ENCODE results near the gene MCM6. TPM values are rescaled to one million over a fixed set of nuclear protein-coding genes. Genes with fewer than 3 reads are reported as not detected.

The MCM6 gene
- 46.3 to 60.6 TPM (median 49.4 TPM) in 5 replicates for total RNA-seq (2022; extraction: Qiagen RNA extraction)

DNA sequence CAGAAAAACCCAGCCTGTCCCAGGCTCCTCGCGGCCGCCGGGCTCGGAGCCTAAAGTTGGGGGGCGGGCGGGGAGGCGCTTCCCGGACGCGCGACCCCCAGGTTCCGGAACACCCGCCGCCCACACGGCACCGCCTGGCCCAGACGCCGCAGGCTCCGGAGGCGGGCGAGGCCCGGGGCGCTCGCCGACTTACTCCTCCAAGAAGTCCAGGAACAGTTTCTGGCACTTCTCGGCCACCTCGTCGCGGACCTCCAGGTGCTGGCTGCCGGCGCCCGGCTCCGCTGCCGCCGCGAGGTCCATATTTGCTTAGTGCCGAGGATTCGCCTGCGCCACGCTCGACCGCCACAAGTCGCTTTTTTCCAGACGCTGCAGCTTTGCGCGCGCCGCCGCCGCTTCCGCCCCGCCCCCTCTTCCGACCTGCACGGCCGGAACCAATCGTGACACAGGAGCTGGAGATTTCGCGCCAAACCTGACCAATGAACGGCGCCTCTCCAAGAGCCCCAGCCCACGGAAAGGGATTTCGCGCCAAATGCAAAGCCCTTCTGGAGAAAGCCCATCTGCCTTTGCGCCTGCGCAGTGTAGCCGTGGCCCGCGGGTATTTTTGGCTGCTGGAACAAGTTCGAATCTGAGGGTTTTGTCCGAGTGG lies at the start of gene MCM6:
TSS of gene MCM6 (minus strand) at position 378 of the 646 bp plus-strand sequence. CDS start at position 300, 78 bp downstream.

DNA sequence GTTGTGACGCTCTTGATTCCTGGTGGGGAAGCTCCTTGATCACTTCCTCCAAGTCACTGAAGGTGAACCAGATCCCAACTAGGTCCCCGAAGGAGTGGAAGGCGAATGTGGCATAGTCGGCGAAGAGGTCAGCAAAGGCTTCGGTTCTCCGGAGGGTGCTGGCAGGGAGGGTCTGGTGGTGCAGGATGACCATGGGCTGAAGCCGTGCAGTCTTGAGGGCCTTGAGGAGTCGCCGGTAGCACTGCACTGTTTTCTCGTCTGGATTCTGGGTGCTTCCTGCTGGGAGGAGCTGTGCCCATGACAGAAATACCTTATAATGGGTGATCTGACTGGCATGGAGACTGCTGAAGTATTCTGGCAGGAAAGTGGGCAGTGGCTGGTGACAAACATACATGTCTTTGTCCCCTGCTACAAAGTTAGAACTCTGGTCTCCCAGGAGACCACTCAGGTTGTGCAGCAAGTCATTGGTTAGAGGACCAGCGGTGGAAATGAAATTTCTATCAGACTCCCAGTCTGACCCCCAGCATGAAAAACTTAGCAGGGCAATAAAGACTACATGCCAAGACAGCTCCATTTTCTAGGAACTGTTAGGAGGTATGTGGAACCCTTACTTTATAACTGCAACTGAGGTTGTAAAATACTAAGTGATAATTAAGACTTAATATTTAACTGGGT lies 39.5 kb downstream of the MCM6 start, which contains the start of gene LCT:
TSS of gene LCT (minus strand) at position 589 of the 675 bp plus-strand sequence. CDS start at position 574, 15 bp downstream.

Other genes starting within 250 kb of the MCM6 start
- gene UBXN4, start 134.6 kb downstream of the MCM6 start, total RNA-seq (2022; extraction: Qiagen RNA extraction), result 33.0 to 47.0 TPM (median 41.2 TPM) in 5 replicates
- 0.03 to 0.06 TPM (median 0.03 TPM) in 4 of 5 replicates, not detected in the other for gene LCT, start 39.3 kb downstream of the MCM6 start, total RNA-seq (2022; extraction: Qiagen RNA extraction)
- 52.7 to 62.1 TPM (median 55.9 TPM) in 5 replicates for gene DARS1, start 109.2 kb upstream of the MCM6 start, total RNA-seq (2022; extraction: Qiagen RNA extraction)
- 0.28 to 0.75 TPM (median 0.51 TPM) in 5 replicates for gene CXCR4, start 241.7 kb upstream of the MCM6 start, total RNA-seq (2022; extraction: Qiagen RNA extraction)

Measured in A549 treated with CORT108297 at 1 μM for 4 hours (cell line).